ENCODE results near the gene NEK1.

DNA sequence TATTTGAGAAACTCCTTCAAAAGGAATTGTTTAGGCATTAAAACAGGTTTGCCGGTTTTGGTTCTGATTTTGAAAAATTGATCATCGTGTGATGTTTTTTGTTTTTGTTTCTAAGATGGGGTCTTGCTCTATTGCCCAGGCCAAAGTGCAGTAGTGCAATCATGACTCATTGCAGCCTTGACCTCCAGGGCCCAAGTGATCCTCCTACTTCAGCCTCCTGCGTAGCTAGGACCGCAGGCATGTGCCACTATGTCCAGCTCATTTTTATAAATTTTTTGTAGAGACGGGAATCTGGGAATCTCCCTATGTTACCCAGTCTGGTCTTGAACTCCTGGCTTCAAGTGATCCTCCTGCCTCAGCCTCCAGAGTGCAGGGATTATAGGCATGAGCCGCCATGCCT lies 43.0 kb upstream of the NEK1 start:
- TF ChIP-seq, protein P1, sequence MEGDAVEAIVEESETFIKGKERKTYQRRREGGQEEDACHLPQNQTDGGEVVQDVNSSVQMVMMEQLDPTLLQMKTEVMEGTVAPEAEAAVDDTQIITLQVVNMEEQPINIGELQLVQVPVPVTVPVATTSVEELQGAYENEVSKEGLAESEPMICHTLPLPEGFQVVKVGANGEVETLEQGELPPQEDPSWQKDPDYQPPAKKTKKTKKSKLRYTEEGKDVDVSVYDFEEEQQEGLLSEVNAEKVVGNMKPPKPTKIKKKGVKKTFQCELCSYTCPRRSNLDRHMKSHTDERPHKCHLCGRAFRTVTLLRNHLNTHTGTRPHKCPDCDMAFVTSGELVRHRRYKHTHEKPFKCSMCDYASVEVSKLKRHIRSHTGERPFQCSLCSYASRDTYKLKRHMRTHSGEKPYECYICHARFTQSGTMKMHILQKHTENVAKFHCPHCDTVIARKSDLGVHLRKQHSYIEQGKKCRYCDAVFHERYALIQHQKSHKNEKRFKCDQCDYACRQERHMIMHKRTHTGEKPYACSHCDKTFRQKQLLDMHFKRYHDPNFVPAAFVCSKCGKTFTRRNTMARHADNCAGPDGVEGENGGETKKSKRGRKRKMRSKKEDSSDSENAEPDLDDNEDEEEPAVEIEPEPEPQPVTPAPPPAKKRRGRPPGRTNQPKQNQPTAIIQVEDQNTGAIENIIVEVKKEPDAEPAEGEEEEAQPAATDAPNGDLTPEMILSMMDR (IDR thresholded peaks at IDR 0.05): no peak
- TF ChIP-seq POLR2A (IDR thresholded peaks at IDR 0.05) (no peak), POLR2AphosphoS5 (IDR thresholded peaks at IDR 0.05) (no peak), EP300 (IDR thresholded peaks at IDR 0.05) (no peak)
